ENCODE results near the gene KCNQ1. TPM values are rescaled to one million over a fixed set of nuclear protein-coding genes. Genes with fewer than 3 reads are reported as not detected.

The KCNQ1 gene
- total RNA-seq, 1 experiment from 2014 or later, result 2.5 TPM

DNA sequence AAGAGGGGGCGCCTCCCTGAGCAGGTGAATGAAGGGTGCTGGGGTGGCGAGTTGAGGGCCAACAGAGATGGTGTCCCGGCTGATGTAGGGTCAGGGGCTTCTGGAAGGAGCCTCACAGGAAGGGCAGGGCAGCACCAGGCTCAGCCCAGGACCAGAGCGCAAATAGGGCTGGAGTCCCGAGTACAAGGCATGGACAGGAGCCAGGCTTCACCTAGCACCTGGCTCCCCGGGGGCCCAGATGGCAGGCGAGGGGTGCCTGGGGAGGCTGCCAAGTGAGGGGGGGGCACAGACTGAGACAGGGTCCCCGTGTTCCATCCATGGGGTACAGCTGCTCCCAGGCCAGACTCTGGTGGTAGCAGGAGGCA lies 105.8 kb downstream of the KCNQ1 start (continued):
- TF ChIP-seq PRDM15 (CRISPR knock-in tag; IDR thresholded peaks at IDR 0.05) (no peak), E2F4 (CRISPR knock-in tag; IDR thresholded peaks at IDR 0.05; ENCODE audit: borderline replicate concordance, low read depth) (no peak), ZNF263 (CRISPR knock-in tag; IDR thresholded peaks at IDR 0.05; ENCODE audit: low read depth) (no peak), ZNF219 (CRISPR knock-in tag; IDR thresholded peaks at IDR 0.05; ENCODE audit: borderline replicate concordance) (no peak)
- TF ChIP-seq, protein P1, sequence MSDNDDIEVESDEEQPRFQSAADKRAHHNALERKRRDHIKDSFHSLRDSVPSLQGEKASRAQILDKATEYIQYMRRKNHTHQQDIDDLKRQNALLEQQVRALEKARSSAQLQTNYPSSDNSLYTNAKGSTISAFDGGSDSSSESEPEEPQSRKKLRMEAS (CRISPR knock-in tag; IDR thresholded peaks at IDR 0.05), result no peak
- TF ChIP-seq, protein P2, sequence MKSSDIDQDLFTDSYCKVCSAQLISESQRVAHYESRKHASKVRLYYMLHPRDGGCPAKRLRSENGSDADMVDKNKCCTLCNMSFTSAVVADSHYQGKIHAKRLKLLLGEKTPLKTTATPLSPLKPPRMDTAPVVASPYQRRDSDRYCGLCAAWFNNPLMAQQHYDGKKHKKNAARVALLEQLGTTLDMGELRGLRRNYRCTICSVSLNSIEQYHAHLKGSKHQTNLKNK (CRISPR knock-in tag; IDR thresholded peaks at IDR 0.05), result no peak

DNA sequence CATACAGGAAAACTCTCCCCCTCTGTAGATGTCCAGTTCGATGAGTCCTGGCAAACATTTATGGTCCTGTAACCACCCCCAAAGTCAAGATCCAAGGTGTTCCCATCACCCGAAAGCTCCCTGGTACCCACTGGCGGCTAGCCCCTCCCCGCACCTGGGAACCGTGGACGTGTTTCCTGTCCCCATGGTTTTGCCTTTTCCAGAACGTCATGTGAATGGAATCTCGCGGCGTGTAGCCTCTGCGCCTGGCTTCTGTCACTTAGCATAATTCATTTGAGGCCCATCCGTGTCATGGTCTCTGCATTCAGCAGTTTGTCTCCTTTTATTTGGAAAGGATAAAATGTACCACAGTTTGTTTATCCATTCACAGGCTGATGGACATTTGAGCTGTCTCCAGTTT lies 106.3 kb downstream of the KCNQ1 start:
- TF ChIP-seq NR1H2 (CRISPR knock-in tag; IDR thresholded peaks at IDR 0.05) (no peak), NFYB (CRISPR knock-in tag; conservative IDR thresholded peaks at IDR 0.05; ENCODE audit: low read depth) (no peak), JUN (CRISPR knock-in tag; IDR thresholded peaks at IDR 0.05) (no peak)
- H3K27me3 Mint-ChIP-seq (ENCODE audit: low read depth), result peaks cover 96% of the 10 kb centered on the region
- H3K4me3 Mint-ChIP-seq, result no peak overlapping the region
- H3K4me1 Mint-ChIP-seq, result peaks cover 3% of the 10 kb centered on the region; the same call in 1 of the 2 replicates
- no peaks in the 10 kb centered on the region for H3K36me3 Mint-ChIP-seq
- DNase-seq (ENCODE audit: low spot score) (no peak), ATAC-seq (no peak)
- no peaks in the 10 kb centered on the region; the same call in 1 of the 2 replicates for H3K9me3 Mint-ChIP-seq
- H3K27ac Mint-ChIP-seq, result no peak overlapping the region
- POLR2A ChIA-PET, result no interaction called here
- CTCF ChIA-PET, result interaction anchor here (0.6 kb wide), 1 partner anchor 341 kb away, joined by 3 read pairs; no protein-coding TSS in a partner anchor

GRCh38 chr11:2552210-2552609 lies 107.4 kb downstream of the KCNQ1 start:
- DNase-seq (ENCODE audit: low spot score), result no peak
- Mint-ChIP-seq H3K36me3 (peaks cover 7% of the 10 kb centered on the region), H3K27ac (no peak overlapping the region), H3K4me1 (peaks cover 3% of the 10 kb centered on the region; the same call in 1 of the 2 replicates), H3K9me3 (peaks cover 7% of the 10 kb centered on the region), H3K4me3 (no peak overlapping the region), H3K27me3 (ENCODE audit: low read depth) (peaks cover 96% of the 10 kb centered on the region)
- POLR2A ChIA-PET, result no interaction called here
- no peak for ATAC-seq
- CTCF ChIA-PET, result no interaction called here
- TF ChIP-seq, protein P3, sequence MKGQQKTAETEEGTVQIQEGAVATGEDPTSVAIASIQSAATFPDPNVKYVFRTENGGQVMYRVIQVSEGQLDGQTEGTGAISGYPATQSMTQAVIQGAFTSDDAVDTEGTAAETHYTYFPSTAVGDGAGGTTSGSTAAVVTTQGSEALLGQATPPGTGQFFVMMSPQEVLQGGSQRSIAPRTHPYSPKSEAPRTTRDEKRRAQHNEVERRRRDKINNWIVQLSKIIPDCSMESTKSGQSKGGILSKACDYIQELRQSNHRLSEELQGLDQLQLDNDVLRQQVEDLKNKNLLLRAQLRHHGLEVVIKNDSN (CRISPR knock-in tag; IDR thresholded peaks at IDR 0.05), result no peak
- TF ChIP-seq, protein P4, sequence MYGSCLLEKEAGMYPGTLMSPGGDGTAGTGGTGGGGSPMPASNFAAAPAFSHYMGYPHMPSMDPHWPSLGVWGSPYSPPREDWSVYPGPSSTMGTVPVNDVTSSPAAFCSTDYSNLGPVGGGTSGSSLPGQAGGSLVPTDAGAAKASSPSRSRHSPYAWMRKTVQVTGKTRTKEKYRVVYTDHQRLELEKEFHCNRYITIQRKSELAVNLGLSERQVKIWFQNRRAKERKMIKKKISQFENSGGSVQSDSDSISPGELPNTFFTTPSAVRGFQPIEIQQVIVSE (CRISPR knock-in tag; IDR thresholded peaks at IDR 0.05; ENCODE audit: borderline replicate concordance), result no peak
- no peak for TF ChIP-seq FOXP1 (CRISPR knock-in tag; IDR thresholded peaks at IDR 0.05; ENCODE audit: borderline replicate concordance)
- no peak for TF ChIP-seq PRDM15 (CRISPR knock-in tag; IDR thresholded peaks at IDR 0.05)
- no peak for TF ChIP-seq SP1 (CRISPR knock-in tag; conservative IDR thresholded peaks at IDR 0.05)
- no peak for TF ChIP-seq ZNF512 (CRISPR knock-in tag; IDR thresholded peaks at IDR 0.05; ENCODE audit: borderline replicate concordance)
- no peak for TF ChIP-seq FOXK1 (CRISPR knock-in tag; IDR thresholded peaks at IDR 0.05)
- TF ChIP-seq SMAD4 (CRISPR knock-in tag; IDR thresholded peaks at IDR 0.05), result no peak
- no peak for TF ChIP-seq TEAD4 (CRISPR knock-in tag; IDR thresholded peaks at IDR 0.05)
- TF ChIP-seq TCF7 (CRISPR knock-in tag; IDR thresholded peaks at IDR 0.05; ENCODE audit: low read depth), result no peak
- TF ChIP-seq, protein P2 (CRISPR knock-in tag; IDR thresholded peaks at IDR 0.05), result no peak
- TF ChIP-seq JAZF1 (CRISPR knock-in tag; IDR thresholded peaks at IDR 0.05), result no peak
- no peak for TF ChIP-seq CREM (CRISPR knock-in tag; IDR thresholded peaks at IDR 0.05)
- TF ChIP-seq TP53 (CRISPR knock-in tag; IDR thresholded peaks at IDR 0.05), result no peak

Data from WTC11 (cell line).